NCI-H1092 (cell line): ENCODE results near the gene LRPPRC.
A peak's percentile ranks its signal among the peaks of the same experiment; 100 is the strongest.
"Not testable (repeated sequence)": the region's sequence is repeated elsewhere in the genome, so short reads cannot be mapped to it uniquely, and the experiment has no call there.

Source experiments
- DNase-seq: peaks from one replicate; lab custom pipeline; 2025; lab: John Stamatoyannopoulos, UW

Gene LRPPRC

GRCh38 chr2:43995733-43996533 is at the start of gene LRPPRC:
Gene LRPPRC (minus strand): TSS chr2:43995989. CDS start chr2:43995947, 42 bp downstream.
- DNase-seq = peak; percentile 82

- no peak for DNase-seq
These were observed 49.3 kb upstream of the LRPPRC start for GRCh38 chr2:44045061-44045460.

GRCh38 chr2:44044281-44044720 is 48.5 kb upstream of the LRPPRC start:
- peak; percentile 70 for DNase-seq

- DNase-seq = no peak
These were observed 44.6 kb upstream of the LRPPRC start for GRCh38 chr2:44040365-44040764.

- DNase-seq = no peak
These were observed 42.5 kb upstream of the LRPPRC start for GRCh38 chr2:44038277-44038676.

GRCh38 chr2:44037221-44037620 is 41.4 kb upstream of the LRPPRC start:
- no peak for DNase-seq

GRCh38 chr2:44033947-44034346 is 38.2 kb upstream of the LRPPRC start:
- DNase-seq = no peak

GRCh38 chr2:44027076-44027475 is 31.3 kb upstream of the LRPPRC start:
- not testable (repeated sequence) for DNase-seq

- DNase-seq = no peak
These were observed 20.5 kb upstream of the LRPPRC start for GRCh38 chr2:44016282-44016681.

- no peak for DNase-seq
These were observed 19.4 kb upstream of the LRPPRC start for GRCh38 chr2:44015239-44015638.

GRCh38 chr2:44013205-44013604 is 17.4 kb upstream of the LRPPRC start:
- DNase-seq = not testable (repeated sequence)

- peak; percentile 14 for DNase-seq
These were observed 14.5 kb upstream of the LRPPRC start for GRCh38 chr2:44010266-44010665.

- no peak for DNase-seq
These were observed 13.4 kb upstream of the LRPPRC start for GRCh38 chr2:44009136-44009735.

- DNase-seq = no peak
These were observed 10.1 kb upstream of the LRPPRC start for GRCh38 chr2:44005846-44006245.

- DNase-seq = no peak
These were observed 9.2 kb upstream of the LRPPRC start for GRCh38 chr2:44004735-44005602.

GRCh38 chr2:44001716-44002115 is 5.9 kb upstream of the LRPPRC start:
- no peak for DNase-seq

- DNase-seq = no peak
These were observed 2.5 kb upstream of the LRPPRC start for GRCh38 chr2:43998263-43998662.

GRCh38 chr2:43993437-43993836 is 2.4 kb downstream of the LRPPRC start:
- no peak for DNase-seq

GRCh38 chr2:43989545-43989944 is 6.2 kb downstream of the LRPPRC start:
- DNase-seq = no peak

- DNase-seq = no peak
These were observed 9.2 kb downstream of the LRPPRC start for GRCh38 chr2:43986600-43986999.

- no peak for DNase-seq
These were observed 10.4 kb downstream of the LRPPRC start for GRCh38 chr2:43985359-43985758.

- no peak for DNase-seq
These were observed 11.3 kb downstream of the LRPPRC start for GRCh38 chr2:43984533-43984932.

- no peak for DNase-seq
These were observed 14.9 kb downstream of the LRPPRC start for GRCh38 chr2:43980902-43981301.
